Fibroblast of mammary gland (primary cell): ENCODE measurements around the gene FIGNL1.

Source experiments
- DNase-seq: peaks from one replicate; pipeline ENCODE4 v3.0.0-alpha.2; 2010; ENCODE audit warnings: low read depth
- H3K4me3 ChIP-seq: 2 replicates; pipeline ENCODE4 v1.5.1; 2011; ENCODE audit warnings: low read depth, mild to moderate bottlenecking, low read length, moderate library complexity; ENCODE audit not compliant: control insufficient read depth
- CTCF ChIP-seq: conservative IDR thresholded peaks from 2 replicates; pipeline ENCODE4 v1.5.1; 2011; ENCODE audit warnings: low read depth, low read length, inconsistent platforms; ENCODE audit not compliant: control insufficient read depth, insufficient read depth

FIGNL1 gene

GRCh38 chr7:50406935-50407334 is 43.2 kb downstream of the FIGNL1 start:
- TF ChIP-seq CTCF = no peak
- no peak for DNase-seq
- no peak overlapping the region for H3K4me3 ChIP-seq

DNA sequence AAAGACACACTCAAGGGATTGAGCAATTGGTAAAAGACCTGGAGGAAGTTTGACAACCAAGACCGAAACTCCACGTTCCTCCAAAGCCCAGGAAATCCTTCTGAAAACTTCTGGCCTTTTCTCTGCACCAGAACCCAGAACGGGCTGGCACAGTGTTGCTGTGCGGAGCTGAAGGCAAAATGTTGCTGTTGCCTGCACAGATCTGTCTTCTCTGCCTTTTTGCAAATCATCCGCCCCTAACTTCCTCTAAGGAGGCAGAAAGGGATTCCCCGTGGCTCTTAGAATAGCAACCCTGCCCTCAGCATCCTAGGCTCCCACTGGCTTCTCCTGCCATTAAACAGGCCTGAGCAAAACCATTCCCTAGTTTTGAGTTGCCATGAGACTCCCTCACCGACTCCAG is 44.9 kb downstream of the FIGNL1 start:
- no peak for DNase-seq
- TF ChIP-seq CTCF = no peak
- H3K4me3 ChIP-seq = no peak overlapping the region

GRCh38 chr7:50404392-50404791 is 45.8 kb downstream of the FIGNL1 start:
- no peak overlapping the region for H3K4me3 ChIP-seq
- DNase-seq = no peak
- TF ChIP-seq CTCF = no peak

DNA sequence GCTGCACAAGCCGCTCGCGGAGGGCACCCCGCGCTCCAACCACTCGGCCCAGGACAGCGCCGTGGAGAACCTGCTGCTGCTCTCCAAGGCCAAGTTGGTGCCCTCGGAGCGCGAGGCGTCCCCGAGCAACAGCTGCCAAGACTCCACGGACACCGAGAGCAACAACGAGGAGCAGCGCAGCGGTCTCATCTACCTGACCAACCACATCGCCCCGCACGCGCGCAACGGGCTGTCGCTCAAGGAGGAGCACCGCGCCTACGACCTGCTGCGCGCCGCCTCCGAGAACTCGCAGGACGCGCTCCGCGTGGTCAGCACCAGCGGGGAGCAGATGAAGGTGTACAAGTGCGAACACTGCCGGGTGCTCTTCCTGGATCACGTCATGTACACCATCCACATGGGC is 50.0 kb downstream of the FIGNL1 start:
- no peak for DNase-seq
- no peak overlapping the region for H3K4me3 ChIP-seq
- no peak for TF ChIP-seq CTCF

- TF ChIP-seq CTCF = no peak
- DNase-seq = no peak
- H3K4me3 ChIP-seq = no peak overlapping the region
These were observed 50.5 kb downstream of the FIGNL1 start for GRCh38 chr7:50399635-50400034.

DNA sequence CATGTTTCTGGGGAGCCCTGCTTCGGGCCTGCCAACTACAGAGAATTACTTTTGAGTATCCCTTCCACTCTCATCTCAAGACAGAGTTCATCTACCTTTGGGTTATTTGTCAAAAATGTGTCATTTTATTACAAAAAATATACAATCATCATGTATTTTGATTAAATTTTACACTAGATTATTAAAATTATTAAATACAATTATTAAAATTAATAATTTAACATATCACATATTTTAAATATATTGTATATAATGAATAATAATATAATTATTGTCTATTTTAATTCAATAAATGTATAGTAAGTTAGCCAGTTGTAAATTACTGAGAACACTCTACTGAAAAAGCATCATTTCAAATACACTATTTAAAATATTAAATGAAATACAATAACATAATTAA is 50.9 kb downstream of the FIGNL1 start:
- H3K4me3 ChIP-seq = no peak overlapping the region
- DNase-seq = no peak
- no peak for TF ChIP-seq CTCF

- TF ChIP-seq CTCF = no peak
- DNase-seq = no peak
- H3K4me3 ChIP-seq = no peak overlapping the region
These were observed 52.2 kb downstream of the FIGNL1 start for GRCh38 chr7:50397971-50398324.
